ENCODE data around the gene WLS.

Gene WLS

DNA sequence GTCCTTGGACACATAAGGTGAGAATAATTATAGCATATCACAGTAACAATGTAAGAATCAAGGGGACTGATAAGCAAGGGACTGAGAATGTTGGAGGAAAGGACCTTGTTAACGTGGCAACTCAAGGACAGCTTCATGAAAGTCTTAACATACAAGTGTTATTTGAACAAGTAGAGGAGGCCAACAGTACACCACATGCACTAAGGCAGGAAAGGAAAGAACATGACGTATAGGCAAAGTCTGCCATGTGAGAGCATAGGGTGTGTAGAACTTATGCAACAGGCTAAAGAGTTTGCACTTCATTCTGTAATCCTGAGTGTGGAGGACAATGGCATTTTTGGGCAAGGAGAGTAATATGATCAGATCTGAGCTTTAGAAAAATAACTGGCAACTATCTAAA, 148.6 kb downstream of the WLS start:
- DNase-seq (ENCODE audit: low spot score) = no peak

DNA sequence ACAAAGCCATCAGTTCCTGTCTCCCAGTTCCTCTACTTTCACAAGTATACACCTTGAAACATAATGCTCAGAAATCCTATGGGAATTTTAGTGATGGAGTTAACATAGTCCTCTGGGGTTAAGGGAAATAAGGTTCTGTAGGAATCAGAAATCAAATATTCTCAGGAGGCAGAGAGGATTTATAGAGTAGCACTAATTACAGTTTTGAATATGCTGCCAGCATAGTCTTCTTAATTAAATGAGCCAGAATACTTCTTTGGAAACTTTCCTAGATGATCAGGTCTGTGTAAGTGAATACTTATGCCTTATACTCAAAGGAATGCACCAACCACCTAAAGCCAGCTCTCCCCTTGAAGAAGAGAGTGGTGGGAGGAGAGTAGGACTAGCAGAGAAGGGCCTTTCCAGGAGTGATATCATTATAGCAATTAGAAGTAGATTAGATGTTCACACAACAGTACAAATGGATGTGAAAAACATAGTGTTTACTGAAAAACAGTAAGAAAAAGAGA, 150.5 kb downstream of the WLS start:
- no peak for DNase-seq (ENCODE audit: low spot score)

DNA sequence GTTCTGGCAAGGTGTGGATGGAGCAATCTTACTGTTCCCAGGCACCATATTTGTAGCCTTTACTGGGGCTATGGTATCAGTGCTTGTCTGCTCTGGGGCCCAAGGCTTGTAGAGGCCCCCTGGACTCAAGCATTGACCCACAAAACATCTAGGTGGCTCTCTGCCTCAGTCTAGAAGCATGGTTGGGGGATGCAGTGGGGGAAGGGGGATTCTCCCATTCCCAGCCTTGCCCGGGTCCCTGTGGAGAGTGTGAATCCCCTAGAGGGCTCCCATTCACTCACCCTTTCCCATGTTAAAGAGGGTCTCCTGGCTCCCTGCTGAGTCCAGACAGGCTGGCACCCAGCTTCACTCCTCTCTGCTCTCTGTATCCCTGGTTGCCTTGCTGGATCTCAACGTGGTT, 153.7 kb downstream of the WLS start:
- DNase-seq (ENCODE audit: low spot score) = no peak
